Activated naive CD4-positive, alpha-beta T cell treated with anti-CD3 and anti-CD28 coated beads, Interleukin-2, amount 50 U/mL, for 16 hours (primary cell): Measurements from ENCODE around the gene SP140.
A peak's percentile ranks its signal among the peaks of the same experiment; 100 is the strongest.
"Not testable (repeated sequence)": the region's sequence is repeated elsewhere in the genome, so short reads cannot be mapped to it uniquely, and the experiment has no call there.

Source experiments
- DNase-seq: peaks from one replicate; pipeline ENCODE4 v3.0.0-alpha.2; 2020

SP140 gene

DNA sequence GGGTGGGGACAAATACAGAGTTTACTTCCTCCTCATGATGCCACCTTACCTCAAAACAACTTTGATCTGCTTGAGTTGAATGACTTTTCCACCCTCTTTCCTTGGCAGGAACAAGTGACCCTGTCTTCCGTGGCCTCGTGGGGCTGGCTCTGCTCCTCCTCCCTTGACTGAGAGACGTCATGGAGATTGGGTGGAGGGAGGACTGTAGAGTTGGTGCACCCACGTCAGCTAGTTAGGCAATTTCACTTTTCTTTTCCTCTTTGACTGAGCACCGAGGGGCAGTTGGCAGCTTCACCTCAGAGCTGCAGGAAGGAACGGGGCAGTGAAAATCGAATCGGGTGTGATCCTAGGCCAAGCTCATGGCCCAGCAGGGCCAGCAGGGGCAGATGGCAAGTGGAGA is at the start of gene SP140:
SP140 (plus strand) TSS at position 251 of the 400 bp plus-strand sequence; CDS start at position 360, 109 bp downstream.
- DNase-seq, result peak; percentile 74

DNA sequence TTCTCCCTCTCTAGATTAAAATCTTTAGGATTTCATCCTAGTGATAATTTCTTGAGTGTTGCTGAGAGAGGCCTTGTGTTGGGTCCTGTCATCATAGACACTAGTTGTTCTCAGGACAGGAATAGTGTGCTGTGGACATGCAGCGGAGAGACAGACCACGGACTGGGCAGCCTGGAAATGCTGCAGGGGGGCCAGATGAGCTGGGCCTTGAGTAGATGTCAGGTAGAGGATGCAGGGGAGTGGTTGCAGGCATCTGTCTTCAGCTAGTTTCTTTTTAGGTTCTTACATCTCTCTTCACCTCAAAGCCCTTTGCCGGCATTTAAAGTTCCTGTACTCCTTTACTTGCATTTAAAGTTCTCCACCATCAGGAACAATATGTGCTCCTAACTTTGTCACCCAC is 48.5 kb upstream of the SP140 start:
- no peak for DNase-seq

DNA sequence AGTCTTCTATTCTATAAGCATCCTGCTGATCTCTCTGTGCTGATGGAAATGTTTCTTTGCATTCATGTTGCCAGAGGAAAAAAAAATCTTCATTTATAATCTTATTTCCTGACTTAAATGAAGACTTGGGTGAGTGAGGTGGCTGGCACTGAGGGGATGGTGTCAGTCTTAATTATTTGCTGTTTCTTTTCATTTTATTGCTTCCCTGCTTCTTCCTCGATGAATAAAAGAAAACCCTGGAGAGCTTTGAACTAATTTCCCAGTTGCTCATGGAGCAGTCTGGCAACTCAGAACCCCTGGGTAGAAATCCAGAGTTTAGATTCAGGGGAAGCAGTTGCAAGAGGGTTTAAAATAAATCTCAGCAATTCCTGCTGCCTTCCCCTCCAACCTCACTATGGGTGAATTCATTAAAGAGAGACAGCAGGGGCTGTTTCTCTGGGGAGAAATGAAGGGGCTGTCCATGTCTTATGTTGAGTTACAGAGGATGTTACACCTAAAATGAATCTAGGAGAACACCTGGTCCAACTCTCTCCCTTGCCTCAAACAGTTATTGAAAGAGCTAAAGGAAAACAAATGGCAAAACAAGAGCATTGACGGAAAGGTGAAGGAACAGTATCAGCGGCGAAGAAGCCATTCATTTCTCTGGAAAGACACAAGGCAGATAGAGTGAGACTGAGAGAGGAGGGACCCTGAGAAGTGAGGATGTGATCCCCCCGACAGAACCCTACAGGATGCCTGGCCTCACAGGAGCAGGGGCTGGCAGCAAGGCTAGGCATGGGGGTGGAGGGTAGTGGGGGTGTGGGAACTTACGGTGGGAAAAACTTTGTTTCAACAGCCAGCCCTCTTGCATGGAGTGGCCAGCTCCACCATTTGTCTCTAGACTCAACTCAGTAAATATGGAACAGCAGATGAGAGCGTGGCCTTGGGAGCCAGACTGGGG is 46.7 kb upstream of the SP140 start:
- no peak for DNase-seq

DNA sequence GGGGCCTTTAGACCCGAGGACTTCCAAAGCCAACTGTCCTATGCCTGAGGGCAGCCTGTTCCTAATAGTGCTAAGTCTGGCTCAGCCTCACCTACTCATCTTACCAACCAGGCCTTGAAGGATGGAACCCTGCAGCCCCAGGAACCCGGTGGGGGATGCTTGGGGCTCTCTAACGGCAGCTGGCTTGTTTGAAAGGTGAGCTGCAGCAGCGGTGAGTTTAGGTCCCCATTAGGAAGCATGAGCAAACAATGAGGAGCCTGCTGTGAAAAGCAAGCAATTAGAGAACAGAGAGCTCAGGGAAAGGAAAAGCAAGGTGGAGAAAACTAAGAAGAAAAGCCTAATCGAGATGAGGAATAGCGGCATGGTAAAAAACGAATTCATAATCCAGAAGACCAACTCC is 45.6 kb upstream of the SP140 start:
- no peak for DNase-seq

DNA sequence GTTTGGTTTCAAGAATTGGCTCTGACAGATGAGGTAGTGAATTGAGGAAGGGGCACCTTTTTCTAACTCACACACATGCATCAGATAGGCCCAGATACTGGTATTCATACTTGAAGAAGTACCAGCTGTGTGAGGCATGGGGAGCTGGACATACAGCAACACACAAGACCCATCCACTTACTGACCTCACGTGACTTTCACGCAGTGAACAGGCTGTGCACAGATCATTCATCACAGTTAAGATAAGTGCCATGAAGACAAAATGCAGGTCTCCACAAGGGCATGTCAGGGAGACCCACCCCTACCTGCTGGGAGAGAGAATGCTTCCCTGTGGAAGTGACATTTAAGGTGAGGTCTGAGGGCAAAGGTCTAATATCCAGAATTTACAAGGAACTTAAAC is 44.3 kb upstream of the SP140 start:
- DNase-seq, result no peak

DNA sequence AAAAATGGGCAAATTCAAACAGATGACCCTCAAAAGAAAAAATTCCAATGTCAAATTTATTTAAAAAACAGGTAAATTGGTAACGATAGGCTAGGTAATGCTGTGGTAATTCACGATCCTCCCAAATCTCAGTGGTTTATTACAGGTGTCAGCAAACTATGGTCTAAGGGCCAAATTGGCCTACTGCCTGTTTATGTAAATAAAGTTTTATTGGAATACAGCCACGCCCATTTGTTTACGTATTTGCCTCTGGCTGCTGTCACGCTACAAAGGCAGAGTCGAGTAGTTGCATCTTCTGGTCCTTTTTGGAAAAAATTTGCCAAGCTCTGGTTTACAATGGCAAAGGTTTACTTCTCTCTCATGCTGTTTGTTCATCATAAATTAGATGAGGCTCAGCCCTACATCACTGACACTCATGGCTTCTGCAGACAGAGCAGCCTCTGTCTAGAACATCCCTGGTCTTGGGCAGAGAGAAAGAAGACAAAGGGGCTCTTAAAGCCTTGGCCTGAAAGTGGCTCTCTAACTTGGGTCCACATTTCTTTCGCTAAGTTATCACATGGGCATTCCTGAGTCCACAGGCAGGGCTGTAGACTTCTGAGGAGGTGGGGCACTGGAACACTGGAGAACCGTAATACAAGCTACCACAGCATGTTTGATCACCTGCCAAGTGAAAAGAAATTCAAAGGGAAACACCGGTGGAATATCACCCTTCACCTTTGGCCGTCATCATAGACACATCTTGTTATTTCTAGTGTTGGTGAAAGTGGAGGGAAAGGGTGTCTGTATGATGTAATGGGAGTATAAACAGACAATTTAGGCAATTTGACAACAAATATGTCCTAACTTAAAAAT is 40.6 kb upstream of the SP140 start:
- DNase-seq, result no peak

DNA sequence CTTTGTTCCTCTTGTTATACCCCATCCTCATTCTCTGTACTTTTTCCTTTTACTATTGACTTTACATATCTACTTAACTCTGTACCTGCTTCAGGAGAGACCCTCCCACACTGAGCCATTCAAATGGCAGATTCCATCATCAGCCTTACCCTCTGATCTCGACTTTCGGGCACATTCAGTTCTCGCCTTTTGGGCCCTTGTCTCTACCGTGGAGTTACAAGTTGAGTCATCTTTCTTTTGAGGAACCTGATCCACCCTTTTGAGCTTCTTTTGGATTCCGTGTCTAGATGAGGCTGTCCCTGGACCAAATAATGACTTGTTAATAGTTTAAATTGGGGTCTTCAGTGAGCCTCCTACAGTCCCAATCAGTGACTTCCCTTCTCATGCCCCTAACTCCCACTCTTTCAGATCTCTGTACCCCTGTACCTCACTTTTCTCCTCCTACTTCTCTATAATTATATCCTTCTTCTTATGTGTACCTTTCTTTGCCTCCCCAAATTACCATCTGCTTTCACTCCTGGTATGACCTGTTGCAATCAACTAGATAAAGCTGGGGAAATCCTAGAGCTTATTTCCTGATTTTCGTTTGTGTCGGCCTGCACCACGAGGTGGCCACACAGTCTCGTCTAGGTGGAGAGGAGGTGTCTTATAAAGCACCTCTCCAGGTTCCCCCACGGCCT is 23.0 kb upstream of the SP140 start:
- DNase-seq, result no peak

DNA sequence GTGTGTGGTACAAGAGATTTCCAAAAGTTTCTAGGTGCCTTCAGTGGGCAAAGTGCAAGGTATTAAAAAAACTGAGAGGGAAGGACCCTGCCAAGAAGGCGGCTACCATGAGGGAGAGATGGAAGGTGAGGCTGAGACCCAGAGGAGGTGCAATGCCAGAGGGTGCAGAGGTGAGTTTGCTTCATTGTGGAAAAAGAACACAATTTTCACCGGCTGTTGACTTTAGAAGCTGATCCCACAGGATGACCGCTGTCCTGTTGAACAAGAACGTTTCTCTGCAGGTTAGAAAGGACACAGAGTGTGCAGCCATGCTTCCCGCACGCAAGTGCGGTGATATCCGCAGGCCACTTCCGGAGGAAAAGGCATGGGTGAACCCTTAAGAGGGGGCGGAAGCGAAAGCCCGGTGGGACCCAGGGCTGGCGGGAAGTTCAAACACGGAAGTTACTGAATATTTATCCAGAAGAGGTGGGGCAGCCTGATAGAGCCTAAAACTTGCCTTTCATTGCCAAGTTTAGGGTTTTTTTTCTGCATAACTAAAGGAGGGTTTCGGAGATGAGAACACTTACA is 22.3 kb upstream of the SP140 start:
- DNase-seq, result no peak

DNA sequence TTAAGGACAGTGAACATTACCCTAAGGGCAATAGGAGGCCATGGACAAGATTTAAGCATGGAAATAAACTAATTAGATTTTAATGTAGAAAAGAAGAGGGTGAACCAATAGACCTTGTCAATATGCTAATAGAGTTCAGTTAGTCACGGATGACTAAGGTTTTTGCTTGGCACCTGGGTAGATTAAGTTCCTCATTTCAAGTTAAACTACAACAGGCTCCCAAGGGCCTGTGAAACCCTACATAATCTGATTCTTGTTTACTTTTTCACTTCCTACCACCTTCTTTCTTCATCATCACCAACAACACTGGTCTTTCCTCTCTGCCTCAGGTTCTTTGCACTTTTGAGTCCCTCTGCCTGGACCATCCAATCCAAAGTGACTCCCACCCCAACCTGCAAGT is 20.5 kb upstream of the SP140 start:
- no peak for DNase-seq

DNA sequence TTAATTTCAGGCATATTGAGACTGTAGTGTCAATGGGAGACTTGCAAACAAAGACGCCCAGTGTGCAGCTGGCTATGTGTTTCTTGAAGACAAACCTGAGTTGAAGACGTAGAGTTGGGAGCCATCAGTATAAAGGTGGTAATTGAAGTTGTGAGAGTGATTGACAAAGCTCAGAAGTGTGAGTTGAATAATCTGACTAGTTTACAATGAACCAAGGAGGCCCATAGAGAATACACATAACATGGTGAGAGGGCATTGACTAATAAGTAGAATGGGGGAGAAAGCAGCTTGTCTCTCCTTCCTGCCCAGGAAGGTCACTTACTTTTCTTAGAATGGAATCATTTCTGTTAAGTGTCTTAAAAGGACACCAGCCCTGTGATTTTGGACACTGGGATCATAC is 19.8 kb upstream of the SP140 start:
- no peak for DNase-seq

DNA sequence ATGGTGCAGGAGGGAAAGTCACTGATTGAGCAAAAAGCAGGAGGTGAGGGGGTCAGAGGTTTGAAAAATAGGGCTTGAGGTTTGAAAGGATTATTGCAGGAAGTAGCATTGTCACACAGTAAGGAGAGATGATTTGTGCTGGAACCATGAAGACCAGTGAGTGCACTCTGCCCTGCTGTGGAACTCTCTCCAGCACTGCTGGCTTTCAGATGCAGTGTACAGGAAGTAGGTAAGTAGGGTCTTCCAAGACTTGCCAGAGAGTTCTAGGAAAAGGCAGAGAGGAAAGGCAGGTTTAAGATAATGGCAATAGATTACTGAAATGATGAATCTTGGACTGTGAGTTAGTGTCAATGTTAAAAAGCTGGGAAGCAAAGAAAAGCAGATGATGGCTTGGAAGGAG is 17.0 kb upstream of the SP140 start:
- DNase-seq, result no peak

DNA sequence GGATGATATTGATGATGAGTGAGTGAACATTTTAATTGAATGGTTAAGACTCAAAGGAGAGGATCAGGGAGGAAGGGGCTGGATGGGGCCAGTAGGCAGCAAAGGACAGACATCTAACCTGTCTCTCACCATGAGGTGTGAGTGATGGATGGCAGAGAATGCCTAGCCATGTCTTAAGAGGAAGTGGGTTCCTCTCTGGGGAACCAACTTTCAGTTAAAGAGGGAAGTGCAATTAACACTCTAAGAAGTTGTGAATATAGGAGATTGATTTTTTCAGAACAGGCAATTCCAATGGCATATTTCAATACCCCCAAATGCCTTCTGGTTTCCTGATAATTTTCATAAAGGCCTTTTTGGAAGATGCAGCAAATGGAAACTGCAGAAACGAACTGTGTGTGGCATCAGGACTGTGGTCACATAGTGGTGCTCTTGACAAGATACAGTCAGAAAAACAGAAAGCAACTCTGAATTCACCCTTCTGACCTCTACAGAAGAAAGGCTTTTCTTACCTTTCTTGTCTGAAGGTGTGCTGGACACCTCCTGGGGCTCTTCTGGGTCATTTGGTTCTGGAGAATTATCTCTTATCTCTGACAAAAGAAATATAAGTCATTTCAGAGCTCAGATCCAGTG is 16.0 kb upstream of the SP140 start:
- no peak for DNase-seq

DNA sequence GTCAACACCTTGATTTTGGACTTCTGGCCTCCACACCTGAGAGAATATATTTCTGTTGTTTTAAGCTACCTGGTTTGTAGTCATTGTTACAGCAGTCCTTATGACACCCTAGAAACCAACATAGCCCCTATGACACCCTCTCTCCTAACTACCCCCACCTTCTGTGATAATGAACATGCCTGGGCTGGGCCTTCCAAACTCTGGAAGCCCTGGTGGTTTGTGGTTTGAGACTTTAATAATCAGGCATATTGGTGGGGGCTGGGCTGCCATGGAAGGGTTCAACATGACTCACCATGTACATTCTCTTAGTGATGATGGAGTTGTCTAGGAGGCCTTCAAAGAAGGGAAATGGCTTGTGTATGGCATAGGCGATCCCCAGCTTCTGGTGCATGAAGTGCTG is 9.0 kb upstream of the SP140 start:
- no peak for DNase-seq

DNA sequence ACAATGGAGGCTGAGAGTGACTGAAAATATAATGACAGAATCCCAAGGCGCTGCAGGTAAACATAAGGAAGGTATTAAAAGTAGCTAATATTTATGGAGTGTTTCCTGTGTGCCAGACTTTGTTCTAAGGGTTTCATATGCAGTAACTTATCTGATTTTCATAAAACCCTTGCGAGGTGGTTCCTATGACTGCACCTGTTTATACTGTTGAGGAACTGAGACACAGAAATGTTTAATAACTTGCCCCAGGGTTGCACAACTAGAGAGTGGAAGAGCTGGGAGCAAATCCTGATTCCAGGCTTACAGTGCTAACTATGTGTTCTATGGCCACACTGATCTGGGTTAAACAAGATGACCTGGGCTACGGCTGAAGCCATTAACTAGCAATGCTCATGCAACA is 8.1 kb upstream of the SP140 start:
- DNase-seq, result no peak

DNA sequence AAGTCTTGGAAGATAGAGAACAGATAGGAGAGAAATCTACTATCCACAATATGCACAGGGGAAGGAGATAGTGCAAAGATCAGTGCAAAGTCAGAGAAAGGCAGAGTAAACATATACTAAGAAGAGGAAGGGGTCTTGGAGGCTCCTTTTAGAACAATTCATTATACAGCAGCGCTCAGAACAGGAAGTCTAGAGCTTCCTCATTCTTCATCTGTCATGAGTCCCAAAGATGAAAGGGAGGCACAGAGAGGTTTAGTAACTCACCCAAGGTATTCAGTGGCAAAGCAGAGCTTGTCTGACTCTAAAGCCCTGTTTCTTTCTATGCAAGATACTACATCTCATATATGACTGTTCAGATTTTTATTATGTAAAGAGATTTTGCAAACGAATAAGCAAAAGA is 7.1 kb upstream of the SP140 start:
- DNase-seq, result no peak

DNA sequence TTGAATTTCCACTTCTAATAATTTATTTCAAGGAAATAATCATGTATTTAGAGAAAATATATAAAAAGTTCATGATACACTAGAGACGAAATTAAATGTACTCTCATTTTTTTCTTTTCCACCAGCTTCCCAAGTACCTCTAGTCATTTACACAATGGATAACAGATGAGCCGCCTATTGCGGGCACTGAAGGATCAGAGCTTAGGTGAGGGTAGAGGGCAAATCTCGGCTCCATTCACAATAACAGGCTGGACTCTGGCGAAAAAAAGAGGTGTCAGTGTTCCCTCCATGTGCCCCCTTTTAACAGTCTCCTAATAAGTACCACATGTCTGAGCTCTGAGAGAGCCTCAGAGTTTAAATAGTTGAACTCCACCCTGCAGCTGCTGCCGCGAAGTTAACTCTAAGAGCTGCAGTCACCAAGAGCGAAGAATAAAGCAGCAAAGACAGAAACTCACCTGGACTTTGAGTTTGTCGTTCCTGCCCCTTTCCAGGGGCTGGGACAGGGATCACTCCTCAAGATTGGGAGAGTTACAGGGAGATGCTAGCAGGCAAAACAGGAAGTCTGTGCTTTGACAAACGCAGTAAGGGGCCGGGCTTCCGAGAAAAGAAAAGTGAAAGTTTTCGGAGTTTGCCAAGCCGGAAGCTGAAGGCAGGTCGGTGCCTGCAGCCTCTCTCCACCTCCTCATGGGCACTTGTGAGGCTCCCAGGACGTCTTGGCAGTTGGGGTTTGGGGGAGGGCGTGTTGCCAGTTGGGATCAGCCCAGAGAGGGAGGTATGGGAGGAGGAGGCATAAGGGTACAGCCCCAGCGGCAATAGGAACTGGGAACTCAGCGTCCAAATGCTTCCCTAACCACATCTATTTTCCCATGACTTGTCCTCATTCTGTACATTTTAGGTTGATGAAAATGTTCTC is 5.9 kb upstream of the SP140 start, which contains the start of gene SP110:
SP110 (minus strand) TSS at position 566 of the 913 bp plus-strand sequence. CDS start 3,057 bp downstream, outside the sequence.
- peak; percentile 74 for DNase-seq

DNA sequence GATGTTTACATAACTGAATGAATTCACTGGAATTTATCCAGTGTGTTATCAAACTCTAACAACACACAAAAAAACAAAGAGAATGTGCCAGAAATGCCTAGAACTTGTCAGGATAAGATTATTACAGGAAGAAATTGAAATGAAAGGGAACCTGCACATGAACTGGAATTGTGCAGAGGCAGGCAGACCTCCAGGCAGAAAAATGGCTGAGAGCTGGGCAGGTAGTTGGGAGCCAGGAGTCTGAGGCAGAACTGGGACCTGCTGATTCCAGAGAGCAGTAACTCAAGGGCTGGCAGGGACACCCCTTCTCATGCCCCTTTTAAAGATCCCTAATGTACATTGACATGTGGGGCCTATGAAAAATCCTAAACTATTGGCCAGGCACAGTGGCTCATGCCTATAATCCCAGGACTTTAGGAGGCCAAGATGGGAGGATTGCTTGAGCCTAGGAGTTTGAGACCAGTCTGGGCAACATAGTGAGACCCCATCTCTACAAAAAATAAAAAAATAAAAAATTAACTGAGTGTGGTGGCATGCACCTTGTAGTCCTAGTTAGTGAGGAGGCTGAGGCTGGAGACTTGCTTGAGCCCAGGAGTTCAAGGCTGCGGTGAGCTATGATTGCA is 5.1 kb upstream of the SP140 start:
- DNase-seq, result no peak

DNA sequence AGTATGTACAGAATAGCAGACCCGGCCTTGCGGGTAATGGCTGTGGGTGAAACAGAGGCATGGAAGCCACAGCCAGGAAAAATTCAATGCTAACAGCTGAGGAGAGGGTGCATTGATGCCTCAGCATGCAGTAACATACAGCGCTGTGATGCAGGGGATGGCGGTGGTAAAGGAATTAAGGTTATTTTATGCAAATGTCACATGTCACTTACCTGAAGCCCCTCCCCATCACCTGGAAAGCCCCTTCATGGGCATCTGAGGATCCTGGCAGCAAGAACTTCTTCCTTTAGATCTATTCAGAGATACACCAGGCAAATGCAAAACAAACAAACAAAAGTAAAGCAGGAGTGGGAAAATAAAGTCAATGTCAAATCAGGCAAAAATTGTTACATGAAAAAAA is 4.0 kb upstream of the SP140 start:
- DNase-seq, result no peak

DNA sequence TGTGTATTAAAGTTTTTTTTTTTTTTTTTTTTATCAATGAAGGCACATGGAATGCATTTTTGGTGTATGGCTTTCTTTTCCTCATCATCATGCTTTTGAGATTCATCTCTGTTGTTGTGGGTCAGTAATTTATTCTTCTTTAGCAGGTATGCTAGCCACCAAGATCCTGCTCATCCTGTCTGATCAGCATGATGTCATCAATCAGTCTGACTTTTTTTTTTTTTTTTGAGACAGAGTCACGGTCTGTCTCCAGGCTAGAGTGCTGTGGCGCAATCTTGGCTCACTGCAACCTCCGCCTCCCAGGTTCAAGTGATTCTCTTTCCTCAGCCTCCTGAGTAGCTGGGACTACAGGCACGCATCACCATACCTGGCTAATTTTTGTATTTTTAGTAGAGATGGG is 2.7 kb upstream of the SP140 start:
- DNase-seq, result not testable (repeated sequence)

DNA sequence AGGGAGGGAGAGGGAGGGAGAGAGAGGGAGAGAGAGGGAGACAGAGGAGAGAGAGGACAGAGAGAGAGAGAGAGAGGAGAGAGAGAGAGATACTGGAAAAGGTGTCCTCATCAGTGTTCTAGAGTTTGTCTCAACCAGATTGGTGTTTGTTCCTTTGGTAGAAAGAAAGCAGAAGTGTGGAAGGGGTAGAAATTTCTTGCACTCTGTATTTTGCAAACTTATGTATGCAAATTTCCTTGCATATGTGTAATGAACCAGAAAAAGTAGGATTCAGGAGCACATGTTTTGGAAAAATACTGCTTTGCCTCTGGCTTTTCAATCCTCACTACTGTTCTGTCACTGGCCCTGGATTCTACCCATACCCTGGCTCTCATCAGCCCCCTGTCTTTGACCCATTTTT is 1.1 kb upstream of the SP140 start:
- no peak for DNase-seq

DNA sequence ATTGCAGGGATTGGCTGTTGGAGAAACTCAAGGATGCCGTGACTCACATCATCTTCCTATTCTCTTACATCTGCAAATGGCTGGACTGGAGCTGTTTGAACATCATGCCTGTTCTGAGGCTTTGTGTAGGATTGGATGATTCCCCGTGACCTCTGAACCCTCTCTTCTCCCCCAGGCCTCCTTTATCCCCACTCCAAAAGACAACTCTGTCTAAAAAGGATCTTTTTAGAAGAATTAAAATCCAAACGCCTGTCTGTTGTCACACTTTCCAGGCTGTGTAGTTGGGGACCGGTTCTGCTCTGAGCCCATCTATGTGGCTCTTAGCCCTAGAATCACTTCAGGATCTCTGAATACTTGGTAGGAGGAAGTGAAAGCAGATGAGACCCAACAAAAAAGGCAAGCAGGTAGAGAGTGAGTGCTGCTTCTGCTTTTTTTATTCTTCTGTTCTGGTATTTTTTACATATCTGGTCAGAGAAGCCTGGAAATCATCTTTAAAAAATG is 565 bp downstream of the SP140 start:
- no peak for DNase-seq
